ENCODE measurements around the gene FAM118B. TPM values are rescaled to one million over a fixed set of nuclear protein-coding genes. Genes with fewer than 3 reads are reported as not detected.
A peak's percentile ranks its signal among the peaks of the same experiment; 100 is the strongest.

The FAM118B gene
- total and polyA plus RNA-seq, 3 donors from 2014 or later, result 27.4 to 50.3 (median 36.3) TPM

DNA sequence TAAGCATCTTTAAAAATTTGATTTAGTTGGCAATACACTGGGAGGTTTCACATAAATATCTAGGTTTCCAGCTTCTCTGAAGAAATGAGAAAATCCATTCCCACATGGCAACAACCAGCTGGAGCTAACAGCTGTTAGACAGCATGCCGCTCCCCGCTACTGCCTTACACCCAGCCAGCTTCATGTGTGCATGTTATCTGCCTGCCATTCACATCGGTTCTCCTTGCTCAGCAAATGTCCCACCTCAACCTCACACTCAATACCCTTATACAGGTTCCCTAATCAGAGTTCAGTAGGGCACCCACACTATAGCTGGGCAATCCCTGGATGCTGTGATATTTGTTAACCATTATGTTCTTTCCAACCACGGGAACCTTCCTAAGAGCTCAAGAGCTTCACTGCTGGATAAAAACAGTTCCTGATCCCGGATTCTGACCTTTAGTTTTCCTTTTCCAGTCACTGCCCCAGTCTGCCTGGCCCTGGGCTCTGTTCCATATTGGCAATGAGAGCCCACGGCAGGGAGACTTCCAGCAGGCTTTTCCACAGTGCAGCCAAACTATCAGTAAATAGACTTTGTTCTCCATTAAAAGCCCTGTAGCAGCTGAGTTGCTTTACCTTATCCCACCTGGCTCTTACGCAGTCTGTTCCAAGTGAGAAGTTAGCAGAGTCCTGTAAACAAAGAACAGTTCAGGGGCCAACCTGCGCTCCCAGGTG lies 8.8 kb upstream of the FAM118B start:
- no peak for DNase-seq
- no peak overlapping the region for H3K4me3 ChIP-seq
- no peaks in the 10 kb centered on the region for H3K27me3 ChIP-seq
- H3K4me1 ChIP-seq, result no peaks in the 10 kb centered on the region
- intact Hi-C loops (cut with DNase I; ENCODE audit: low total_unique reads), result no loop called here
- TF ChIP-seq, protein P1, sequence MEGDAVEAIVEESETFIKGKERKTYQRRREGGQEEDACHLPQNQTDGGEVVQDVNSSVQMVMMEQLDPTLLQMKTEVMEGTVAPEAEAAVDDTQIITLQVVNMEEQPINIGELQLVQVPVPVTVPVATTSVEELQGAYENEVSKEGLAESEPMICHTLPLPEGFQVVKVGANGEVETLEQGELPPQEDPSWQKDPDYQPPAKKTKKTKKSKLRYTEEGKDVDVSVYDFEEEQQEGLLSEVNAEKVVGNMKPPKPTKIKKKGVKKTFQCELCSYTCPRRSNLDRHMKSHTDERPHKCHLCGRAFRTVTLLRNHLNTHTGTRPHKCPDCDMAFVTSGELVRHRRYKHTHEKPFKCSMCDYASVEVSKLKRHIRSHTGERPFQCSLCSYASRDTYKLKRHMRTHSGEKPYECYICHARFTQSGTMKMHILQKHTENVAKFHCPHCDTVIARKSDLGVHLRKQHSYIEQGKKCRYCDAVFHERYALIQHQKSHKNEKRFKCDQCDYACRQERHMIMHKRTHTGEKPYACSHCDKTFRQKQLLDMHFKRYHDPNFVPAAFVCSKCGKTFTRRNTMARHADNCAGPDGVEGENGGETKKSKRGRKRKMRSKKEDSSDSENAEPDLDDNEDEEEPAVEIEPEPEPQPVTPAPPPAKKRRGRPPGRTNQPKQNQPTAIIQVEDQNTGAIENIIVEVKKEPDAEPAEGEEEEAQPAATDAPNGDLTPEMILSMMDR (IDR thresholded peaks at IDR 0.05), result no peak
- no peak for TF ChIP-seq POLR2A (IDR thresholded peaks at IDR 0.05)
- no peak overlapping the region for H3K27ac ChIP-seq
- H3K36me3 ChIP-seq (ENCODE audit: low read depth, missing control alignments), result no peaks in the 10 kb centered on the region
- WGBS, 2 donors, result 85 to 88% methylated on average over 8 of the region's 8 CpGs
- no peaks in the 10 kb centered on the region for H3K9me3 ChIP-seq

DNA sequence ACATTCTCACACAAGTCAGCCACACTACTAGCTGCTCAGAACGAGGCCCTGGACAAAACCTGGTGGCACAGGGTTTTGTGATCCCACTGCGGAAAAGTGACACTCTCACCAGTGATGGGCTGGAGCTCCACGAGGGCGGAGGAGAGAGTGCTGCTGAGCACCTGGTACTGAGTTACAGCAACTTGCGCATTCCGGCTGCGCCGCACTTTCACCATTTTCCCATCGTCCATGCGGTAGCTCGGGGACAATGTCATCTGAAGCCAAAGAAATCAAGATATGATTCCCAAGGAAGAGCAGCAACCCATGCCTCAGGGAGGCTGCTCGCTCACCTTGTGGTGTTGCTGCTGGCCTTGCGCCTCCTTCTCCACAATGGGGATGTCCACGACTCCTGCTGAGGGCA lies 6.2 kb upstream of the FAM118B start:
- Histone ChIP-seq H3K27me3 (no peaks in the 10 kb centered on the region), H3K4me1 (no peaks in the 10 kb centered on the region), H3K27ac (no peak overlapping the region), H3K9me3 (no peaks in the 10 kb centered on the region), H3K36me3 (ENCODE audit: low read depth, missing control alignments) (no peaks in the 10 kb centered on the region), H3K4me3 (no peak overlapping the region)
- DNase-seq, result no peak
- TF ChIP-seq POLR2A (IDR thresholded peaks at IDR 0.05), result no peak
- TF ChIP-seq, protein P1 (IDR thresholded peaks at IDR 0.05), result no peak
- intact Hi-C loops (cut with DNase I; ENCODE audit: low total_unique reads), result no loop called here
- 94 to 95% methylated on average over 14 of the region's 14 CpGs for WGBS, 2 donors

DNA sequence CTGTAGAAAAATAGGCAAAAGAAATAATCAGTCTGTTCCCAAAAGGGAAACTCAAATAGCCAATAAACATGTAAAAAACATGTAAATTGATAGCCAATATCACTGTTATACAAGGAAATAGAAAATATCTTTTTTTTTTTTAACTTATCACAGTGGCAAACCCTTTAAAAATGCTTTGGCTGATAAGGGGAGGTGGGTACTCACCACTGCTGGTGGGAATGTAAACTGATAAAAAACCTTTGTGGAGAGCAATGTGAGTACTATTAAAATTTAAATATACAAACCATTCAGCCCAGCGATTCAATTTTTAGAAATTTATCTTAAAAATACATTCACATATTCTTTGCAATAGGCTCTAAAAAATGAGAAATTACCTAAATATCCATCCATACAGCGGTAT lies 3.7 kb upstream of the FAM118B start:
- DNase-seq, result no peak
- H3K4me1 ChIP-seq, result peaks cover 9% of the 10 kb centered on the region
- no peak for TF ChIP-seq POLR2A (IDR thresholded peaks at IDR 0.05)
- TF ChIP-seq, protein P1 (IDR thresholded peaks at IDR 0.05), result no peak
- 91 to 95% methylated on average over 2 of the region's 2 CpGs for WGBS, 2 donors
- intact Hi-C loops (cut with DNase I; ENCODE audit: low total_unique reads), result no loop called here
- H3K27ac ChIP-seq, result no peak overlapping the region
- no peak overlapping the region for H3K4me3 ChIP-seq
- H3K27me3 ChIP-seq, result no peaks in the 10 kb centered on the region
- H3K36me3 ChIP-seq (ENCODE audit: low read depth, missing control alignments), result no peaks in the 10 kb centered on the region
- no peaks in the 10 kb centered on the region for H3K9me3 ChIP-seq

DNA sequence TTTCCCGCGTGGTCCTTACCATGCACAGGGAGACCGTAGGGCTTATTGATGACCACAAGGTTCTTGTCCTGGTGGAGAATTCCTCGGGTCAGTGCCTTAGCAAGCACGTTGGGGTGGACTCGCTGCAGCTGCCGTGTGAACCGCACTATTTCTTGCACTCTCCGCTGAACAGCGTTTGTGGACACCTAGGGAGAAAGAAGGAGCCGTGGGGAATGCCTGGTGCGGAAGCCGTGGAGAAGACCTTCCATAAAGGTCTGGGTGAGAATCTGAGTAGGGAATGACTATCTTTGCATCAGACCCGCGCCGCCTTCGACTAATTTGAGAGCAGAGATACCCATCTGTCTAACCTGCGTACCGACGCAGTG lies 729 bp upstream of the FAM118B start:
- H3K4me1 ChIP-seq, result peaks cover 27% of the 10 kb centered on the region
- no peaks in the 10 kb centered on the region for H3K27me3 ChIP-seq
- DNase-seq, result no peak
- H3K9me3 ChIP-seq, result no peaks in the 10 kb centered on the region
- no peaks in the 10 kb centered on the region for H3K36me3 ChIP-seq (ENCODE audit: low read depth, missing control alignments)
- intact Hi-C loops (cut with DNase I; ENCODE audit: low total_unique reads), result no loop called here
- 3 to 4% methylated on average over 19 to 20 of the region's 20 CpGs for WGBS, 2 donors
- no peak for TF ChIP-seq POLR2A (IDR thresholded peaks at IDR 0.05)
- TF ChIP-seq, protein P1 (IDR thresholded peaks at IDR 0.05), result no peak
- peak overlapping the region; percentile 29 to 42 for H3K27ac ChIP-seq
- peak overlapping the region; percentile 75 to 97 for H3K4me3 ChIP-seq

DNA sequence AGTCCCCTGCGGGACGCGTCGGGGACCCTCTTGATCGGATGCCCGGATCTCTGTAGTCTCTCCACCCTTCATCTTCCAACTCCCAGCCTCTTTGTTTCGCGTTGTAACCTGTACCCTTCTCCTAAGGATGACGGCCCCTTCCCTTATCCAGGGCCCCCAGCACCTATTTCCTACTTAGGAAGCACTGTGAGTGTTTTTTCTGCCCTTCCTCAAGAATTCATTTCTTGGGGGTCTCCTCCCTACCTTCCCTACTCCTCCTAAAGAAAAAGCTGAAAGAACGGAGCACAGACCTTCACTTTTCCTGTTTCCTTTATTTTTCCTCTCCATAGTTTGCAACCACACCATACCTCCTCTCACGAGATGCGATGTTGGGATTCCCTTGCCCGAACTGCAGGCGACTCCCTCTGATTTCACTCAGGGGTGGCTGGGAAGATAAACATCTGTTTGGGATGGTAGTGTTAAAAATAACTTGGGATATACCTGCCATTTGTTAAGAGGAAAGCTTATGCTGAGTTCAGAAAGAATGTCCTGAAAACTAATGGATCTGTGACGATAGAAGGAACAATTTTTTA lies 593 bp downstream of the FAM118B start:
- Histone ChIP-seq H3K4me1 (peaks cover 31% of the 10 kb centered on the region), H3K36me3 (ENCODE audit: low read depth, missing control alignments) (no peaks in the 10 kb centered on the region), H3K27ac (peak overlapping the region; percentile 47 to 68), H3K4me3 (peak overlapping the region; percentile 75 to 97), H3K9me3 (no peaks in the 10 kb centered on the region), H3K27me3 (no peaks in the 10 kb centered on the region)
- DNase-seq, result no peak
- no peak for TF ChIP-seq POLR2A (IDR thresholded peaks at IDR 0.05)
- TF ChIP-seq, protein P1 (IDR thresholded peaks at IDR 0.05), result no peak
- intact Hi-C loops (cut with DNase I; ENCODE audit: low total_unique reads), result no loop called here
- WGBS, 2 donors, result 2% methylated on average over 15 of the region's 15 CpGs
